SH-SY5Y (cell line): Measurements from ENCODE around the gene DDX42.

Source experiments
- GATA2 ChIP-seq: IDR thresholded peaks from 2 replicates; pipeline ENCODE4 v1.6.1; 2011; ENCODE audit warnings: mild to moderate bottlenecking, low read depth, low read length
- GATA3 ChIP-seq: IDR thresholded peaks from 2 replicates; pipeline ENCODE4 v1.6.1; 2011; ENCODE audit warnings: low read depth, mild to moderate bottlenecking, low read length, moderate library complexity

DNA sequence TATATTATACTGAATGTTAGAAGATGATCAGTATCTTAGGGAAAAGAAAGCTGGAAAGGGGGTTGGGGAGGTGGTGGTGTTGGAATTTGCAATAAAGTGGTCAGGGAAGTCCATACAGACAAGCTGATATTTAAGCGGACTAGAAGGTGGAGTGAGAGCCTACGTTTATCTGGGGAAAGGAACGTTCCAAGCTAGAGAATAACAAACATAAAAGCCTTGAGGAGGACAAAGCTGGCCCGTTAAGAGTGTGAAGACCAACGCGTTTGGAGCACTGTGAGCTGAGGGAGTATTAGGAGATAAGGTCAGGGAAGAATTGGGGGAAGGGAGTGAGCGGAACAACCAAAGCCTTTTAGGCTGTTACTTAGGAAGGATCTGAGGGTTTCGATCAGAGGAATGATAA is 1.4 kb downstream of the DDX42 start:
- TF ChIP-seq GATA3 (no peak), GATA2 (peak; percentile 25; the same call in 1 of the 2 replicates)
